PFSK-1 (cell line): ENCODE results near the gene P2RY6.

Experiments used
- POLR2AphosphoS5 ChIP-seq: IDR thresholded peaks from 2 replicates; pipeline ENCODE4 v1.6.1; 2012; ENCODE audit warnings: low read depth, mild to moderate bottlenecking, control low read depth, low read length, moderate library complexity
- REST ChIP-seq, 2 experiments: IDR thresholded peaks; 2 replicates each; pipeline versions ENCODE4 v1.6.1 to v1.8.0; 2011 to 2012; ENCODE audit warnings: low read depth in 2 of 2, low read length in 2 of 2, control low read depth in 1 of 2, inconsistent platforms in 1 of 2, mild to moderate bottlenecking in 1 of 2, moderate library complexity in 1 of 2; ENCODE audit not compliant: insufficient read depth in 1 of 2
- SIN3A ChIP-seq: IDR thresholded peaks from 2 replicates; pipeline ENCODE4 v1.6.1; 2012; ENCODE audit warnings: mild to moderate bottlenecking, low read length, moderate library complexity, borderline replicate concordance; ENCODE audit not compliant: insufficient read depth
- TAF1 ChIP-seq: IDR thresholded peaks from 2 replicates; pipeline ENCODE4 v1.6.1; 2012; ENCODE audit warnings: low read length, control low read depth, borderline replicate concordance; ENCODE audit not compliant: insufficient read depth

- peak; percentile 65 for TF ChIP-seq POLR2AphosphoS5
- TF ChIP-seq SIN3A: 0 out of 2 replicates have a peak, but pooled peaks have one; percentile 68
- no peak; the same call in 1 of the 2 replicates for TF ChIP-seq TAF1
- TF ChIP-seq REST (IDR thresholded peaks at IDR 0.05; ENCODE audit: insufficient read depth in 1 of 2, low read depth in 2 of 2, low read length in 2 of 2): no peak
Measured at GRCh38 chr11:73307323-73308002, 35.3 kb downstream of the P2RY6 start.
